GM13977 (cell line): ENCODE measurements around the gene IQCK.

Experiments
- DNase-seq: peaks from one replicate; pipeline ENCODE4 v3.0.0; 2012; ENCODE audit warnings: low spot score
- CTCF ChIP-seq: IDR thresholded peaks from 2 replicates; pipeline ENCODE4 v1.5.1; 2012; ENCODE audit warnings: mild to moderate bottlenecking, control low read depth; ENCODE audit not compliant: insufficient read depth; ENCODE audit errors: extremely low read depth, missing control alignments
- in situ Hi-C: fragments of 300-500 bp; cut with MboI; formaldehyde crosslinking; loops from one replicate; pipeline ENCODE4 v1.12.0; 2022; ENCODE audit warnings: low sequenced_read_pairs, low pct_unique_long_range_greater_than_20kb, mixed read lengths, inconsistent platforms; ENCODE audit not compliant: unreplicated experiment

IQCK gene

GRCh38 chr16:19817122-19817521, 99.1 kb downstream of the IQCK start:
- TF ChIP-seq CTCF, result no peak
- no peak for DNase-seq

GRCh38 chr16:19817875-19818274, 99.8 kb downstream of the IQCK start:
- TF ChIP-seq CTCF, result no peak
- DNase-seq, result no peak
- in situ Hi-C loops, result no loop called here

More at GRCh38 chr16:19817122-19817521, 99.1 kb downstream of the IQCK start:
- in situ Hi-C loops, result no loop called here

- no peak for DNase-seq
- no peak for TF ChIP-seq CTCF
- in situ Hi-C loops, result no loop called here
Observed at GRCh38 chr16:19822533-19822932, 104.5 kb downstream of the IQCK start.

GRCh38 chr16:19823322-19823721, 105.3 kb downstream of the IQCK start:
- no peak for DNase-seq
- no peak for TF ChIP-seq CTCF
- in situ Hi-C loops, result no loop called here

- in situ Hi-C loops, result no loop called here
- no peak for DNase-seq
- no peak for TF ChIP-seq CTCF
Observed at GRCh38 chr16:19824216-19824615, 106.1 kb downstream of the IQCK start.

GRCh38 chr16:19829844-19830692, 112.0 kb downstream of the IQCK start:
- TF ChIP-seq CTCF, result no peak
- no peak for DNase-seq

More at GRCh38 chr16:19829844-19830692, 112.0 kb downstream of the IQCK start:
- in situ Hi-C loops, result no loop called here
